Choroid plexus epithelial cell (primary cell): ENCODE results near the gene LRRIQ3.
A peak's percentile ranks its signal among the peaks of the same experiment; 100 is the strongest.

Experiments
- DNase-seq: peaks from one replicate; pipeline ENCODE4 v3.0.0-alpha.2; 2010; ENCODE audit warnings: low read depth
- H3K4me3 ChIP-seq: 2 replicates; pipeline ENCODE4 v1.5.1; 2011; ENCODE audit warnings: low read depth, mild to moderate bottlenecking, control low read depth, low read length, moderate library complexity
- CTCF ChIP-seq: conservative IDR thresholded peaks from 2 replicates; pipeline ENCODE4 v1.5.1; 2011; ENCODE audit warnings: low read depth, mild to moderate bottlenecking, control low read depth, inconsistent platforms, low read length, moderate library complexity

LRRIQ3 gene

GRCh38 chr1:73998348-73998959 is 199.5 kb downstream of the LRRIQ3 start:
- peak; percentile 54 for DNase-seq
- H3K4me3 ChIP-seq, result no peak overlapping the region
- TF ChIP-seq CTCF, result peak; percentile 50

- DNase-seq, result no peak
- no peak overlapping the region for H3K4me3 ChIP-seq
- no peak for TF ChIP-seq CTCF
Observed at GRCh38 chr1:73980324-73981040, 217.5 kb downstream of the LRRIQ3 start.

GRCh38 chr1:73979684-73980083 is 218.3 kb downstream of the LRRIQ3 start:
- DNase-seq, result no peak
- H3K4me3 ChIP-seq, result no peak overlapping the region
- TF ChIP-seq CTCF, result no peak

DNA sequence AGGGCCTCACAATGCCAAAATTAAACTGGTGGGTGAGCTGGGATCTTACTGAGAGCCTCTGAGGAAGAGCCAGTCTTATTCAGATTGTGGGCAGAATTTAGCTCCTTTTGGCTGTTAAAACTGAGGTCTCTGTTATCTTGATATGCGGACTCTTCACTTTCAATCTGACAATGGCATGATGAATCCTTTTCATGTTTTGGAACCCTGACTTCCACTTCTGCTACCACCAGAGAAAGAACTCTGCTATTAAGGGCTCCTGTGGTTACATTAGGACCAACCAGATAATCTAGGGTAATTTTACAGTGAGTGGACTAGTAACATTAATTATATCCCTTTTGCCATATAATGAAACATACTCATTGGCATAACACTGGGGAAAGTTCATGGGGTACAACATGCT is 219.0 kb downstream of the LRRIQ3 start:
- no peak for TF ChIP-seq CTCF
- no peak overlapping the region for H3K4me3 ChIP-seq
- no peak for DNase-seq
